Left ventricle myocardium superior (tissue), 1 donor: ENCODE results near the gene ACHE. TPM values are rescaled to one million over a fixed set of nuclear protein-coding genes. Genes with fewer than 3 reads are reported as not detected.
"Not testable (repeated sequence)": the region's sequence is repeated elsewhere in the genome, so short reads cannot be mapped to it uniquely, and the experiment has no call there.

Experiments
- ATAC-seq: fragments of 200-7000 bp; cut with Tn5 transposase; one replicate; pipeline ENCODE4 v1.9.1; 2020; ENCODE audit warnings: mild to moderate bottlenecking, moderate library complexity
- DNase-seq: peaks from one replicate; pipeline ENCODE4 v3.0.0-alpha.2; 2020
- intact Hi-C: fragments of 100-400 bp; cut with micrococcal nuclease; formaldehyde crosslinking; loops from one replicate; pipeline ENCODE4 v1.11.0; 2022
- total RNA-seq: library from RNA; stranded (reverse); fragmentation: NEBNext Ultra II Directional; extraction: Animal tissue kit (Norgen Biotek cat#: 25700); gene quantifications from one replicate; pipeline ENCODE4 v1.2.1, GENCODE V29; 2021
- donor health status: DM: no; HTN: yes; CAD: no; lungs with severe emphysema.

Gene ACHE
- total RNA-seq, 1 donor from 2014 or later, result 0.40 TPM

GRCh38 chr7:100867040-100867775 lies 28.5 kb downstream of the ACHE start, which contains the start of gene TRIP6:
TRIP6 (plus strand) TSS chr7:100867387; CDS start chr7:100867498, 111 bp downstream.
- intact Hi-C loops, result no loop called here
- ATAC-seq, result peak; percentile 73
- peak; percentile 91 for DNase-seq

GRCh38 chr7:100866729-100867039 lies 29.0 kb downstream of the ACHE start:
- DNase-seq (no peak), ATAC-seq (no peak)
- intact Hi-C loops, result no loop called here

- intact Hi-C loops, result no loop called here
- DNase-seq (peak; percentile 89), ATAC-seq (peak; percentile 40)
These were observed 29.6 kb downstream of the ACHE start for GRCh38 chr7:100865938-100866728.

- no peak for ATAC-seq
- intact Hi-C loops, result no loop called here
- no peak for DNase-seq
These were observed 30.2 kb downstream of the ACHE start for GRCh38 chr7:100865372-100865911.

- no peak for DNase-seq
- intact Hi-C loops, result no loop called here
- no peak for ATAC-seq
These were observed 31.3 kb downstream of the ACHE start for GRCh38 chr7:100864263-100864845.

GRCh38 chr7:100863406-100863950 lies 32.2 kb downstream of the ACHE start:
- intact Hi-C loops, result no loop called here
- DNase-seq (no peak), ATAC-seq (no peak)

GRCh38 chr7:100861616-100861985 lies 34.1 kb downstream of the ACHE start:
- no peak for ATAC-seq
- DNase-seq, result no peak
- intact Hi-C loops, result no loop called here

- ATAC-seq, result no peak
- DNase-seq, result no peak
- intact Hi-C loops, result no loop called here
These were observed 34.7 kb downstream of the ACHE start for GRCh38 chr7:100860702-100861615.

GRCh38 chr7:100859856-100860255 lies 35.8 kb downstream of the ACHE start:
- ATAC-seq (no peak), DNase-seq (no peak)
- intact Hi-C loops, result loop anchor here (10.0 kb wide), 1 partner anchor 155 kb away; the partner anchor contains the start of gene POP7

GRCh38 chr7:100856871-100857282 lies 38.8 kb downstream of the ACHE start:
- no peak for ATAC-seq
- intact Hi-C loops, result loop anchor here (10.0 kb wide), 1 partner anchor 152 kb away; the partner anchor contains the start of gene POP7
- no peak for DNase-seq

- DNase-seq, result no peak
- ATAC-seq, result no peak
- intact Hi-C loops, result loop anchor here (10.0 kb wide), 1 partner anchor 151 kb away; the partner anchor contains the start of gene POP7
These were observed 40.2 kb downstream of the ACHE start for GRCh38 chr7:100855515-100855914.

GRCh38 chr7:100854899-100855298 lies 40.8 kb downstream of the ACHE start:
- not testable (repeated sequence) for DNase-seq, ATAC-seq
- intact Hi-C loops, result loop anchor here (10.0 kb wide), 1 partner anchor 150 kb away; the partner anchor contains the start of gene POP7

- intact Hi-C loops, result loop anchor here (10.0 kb wide), 1 partner anchor 150 kb away; the partner anchor contains the start of gene POP7
- DNase-seq (no peak), ATAC-seq (no peak)
These were observed 41.4 kb downstream of the ACHE start for GRCh38 chr7:100854146-100854895.

GRCh38 chr7:100852048-100852872 lies 43.4 kb downstream of the ACHE start, which contains the start of gene SLC12A9:
SLC12A9 (plus strand) TSS chr7:100852713; CDS start chr7:100854198, 1,485 bp downstream.
- intact Hi-C loops, result loop anchor here (10.0 kb wide), 1 partner anchor 147 kb away; the partner anchor contains the start of gene POP7
- ATAC-seq, result peak; percentile 100
- DNase-seq, result peak; percentile 95

- no peak for DNase-seq
- intact Hi-C loops, result no loop called here
- no peak for ATAC-seq
These were observed 48.3 kb downstream of the ACHE start for GRCh38 chr7:100847360-100847759.

GRCh38 chr7:100840470-100841100 lies 55.1 kb downstream of the ACHE start:
- DNase-seq, result no peak
- ATAC-seq, result no peak
- intact Hi-C loops, result no loop called here
